IMR-90 (cell line): Measurements from ENCODE around the gene CP. TPM values are rescaled to one million over a fixed set of nuclear protein-coding genes. Genes with fewer than 3 reads are reported as not detected.

Experiments used
- ATAC-seq: fragments of 200-7000 bp; cut with Tn5 transposase; 2 replicates; pipeline ENCODE4 v1.9.1; 2020; ENCODE audit warnings: low read depth, mild to moderate bottlenecking, moderate library complexity
- BruUV-seq: library from RNA; stranded (reverse); fragments of 400-500 nt; replicated peaks from 2 replicates; lab custom pipeline; 2021; lab: Mats Ljungman, UMichigan
- CTCF ChIA-PET: fragments of 300-600 bp; formaldehyde crosslinking; extraction: SDS; loops from one replicate; lab custom pipeline; 2021; ENCODE audit warnings: antibody characterized with exemption; lab: Yijun Ruan, JAX
- POLR2A ChIA-PET: fragments of 300-600 bp; sonication (Branson Sonifier 250); formaldehyde crosslinking; loops from one replicate; lab custom pipeline; 2022; ENCODE audit warnings: antibody characterized with exemption; ENCODE audit not compliant: unreplicated experiment; lab: Charles Lee
- DNase-seq: peaks from one replicate; pipeline ENCODE4 v3.0.0; 2013
- H2AFZ ChIP-seq: replicated peaks from 2 replicates; pipeline ENCODE3; 2013; ENCODE audit warnings: low read length, mild to moderate bottlenecking; ENCODE audit not compliant: poor library complexity
- H2AK5ac ChIP-seq: 2 replicates; pipeline ENCODE4 v1.6.1; 2013; ENCODE audit warnings: low read depth, low read length, inconsistent platforms
- H2AK9ac ChIP-seq: replicated peaks from 2 replicates; pipeline ENCODE3; 2013; ENCODE audit warnings: mild to moderate bottlenecking, low read depth, low read length, moderate library complexity; ENCODE audit not compliant: poor library complexity
- H2BK120ac ChIP-seq: 2 replicates; pipeline ENCODE4 v1.6.1; 2013; ENCODE audit warnings: low read depth, low read length, inconsistent platforms
- H2BK15ac ChIP-seq: 3 replicates; pipeline ENCODE4 v1.6.1; 2013; ENCODE audit warnings: low read depth, low read length, inconsistent platforms
- H2BK20ac ChIP-seq: 2 replicates; pipeline ENCODE4 v1.6.1; 2013; ENCODE audit warnings: low read depth, mild to moderate bottlenecking, inconsistent platforms, low read length, moderate library complexity
- H2BK5ac ChIP-seq: 2 replicates; pipeline ENCODE4 v1.6.1; 2013; ENCODE audit warnings: mild to moderate bottlenecking, low read depth, low read length, inconsistent platforms; ENCODE audit not compliant: poor library complexity, severe bottlenecking
- H3K14ac ChIP-seq: replicated peaks from 2 replicates; pipeline ENCODE4 v1.6.1; 2013; ENCODE audit warnings: low read depth, low read length, inconsistent platforms
- H3K18ac ChIP-seq: 2 replicates; pipeline ENCODE4 v1.6.1; 2013; ENCODE audit warnings: low read depth, low read length, control low read depth
- H3K23ac ChIP-seq: 2 replicates; pipeline ENCODE4 v1.6.1; 2013; ENCODE audit warnings: low read depth, low read length, inconsistent platforms
- H3K27ac ChIP-seq: 2 replicates; pipeline ENCODE4 v1.5.1; 2013; ENCODE audit warnings: mild to moderate bottlenecking, control low read depth, low read length; ENCODE audit not compliant: insufficient read depth
- H3K27me3 ChIP-seq: 2 replicates; pipeline ENCODE4 v1.6.1; 2013; ENCODE audit warnings: low read length; ENCODE audit not compliant: control insufficient read depth, insufficient read depth
- H3K36me3 ChIP-seq: 2 replicates; pipeline ENCODE4 v1.6.1; 2013; ENCODE audit warnings: low read length, mixed read lengths; ENCODE audit not compliant: control insufficient read depth, insufficient read depth
- H3K4ac ChIP-seq: 2 replicates; pipeline ENCODE4 v1.6.1; 2013; ENCODE audit warnings: low read depth, low read length, inconsistent platforms
- H3K4me1 ChIP-seq: 2 replicates; pipeline ENCODE4 v1.6.1; 2013; ENCODE audit warnings: low read length, mixed read lengths; ENCODE audit not compliant: control insufficient read depth, insufficient read depth
- H3K4me2 ChIP-seq: 2 replicates; pipeline ENCODE4 v1.6.1; 2013; ENCODE audit warnings: low read depth, mild to moderate bottlenecking, control low read depth, low read length, moderate library complexity
- H3K4me3 ChIP-seq: 2 replicates; pipeline ENCODE4 v1.5.1; 2013; ENCODE audit warnings: low read depth, mild to moderate bottlenecking, control low read depth, low read length, moderate library complexity; ENCODE audit not compliant: insufficient read depth
- H3K56ac ChIP-seq: 2 replicates; pipeline ENCODE4 v1.6.1; 2013; ENCODE audit warnings: low read length, inconsistent platforms; ENCODE audit not compliant: insufficient read depth; ENCODE audit errors: extremely low read depth
- H3K79me1 ChIP-seq, 2 experiments: 2 replicates each; pipeline ENCODE4 v1.6.1; 2013; ENCODE audit warnings: low read length in 2 of 2, inconsistent platforms in 1 of 2, low read depth in 1 of 2
- H3K9ac ChIP-seq: 2 replicates; pipeline ENCODE4 v1.6.1; 2013; ENCODE audit warnings: low read depth, low read length, control low read depth
- H3K9me1 ChIP-seq: 2 replicates; pipeline ENCODE4 v1.6.1; 2013; ENCODE audit warnings: low read length, inconsistent platforms; ENCODE audit not compliant: insufficient read depth
- H3K9me3 ChIP-seq: 2 replicates; pipeline ENCODE4 v1.6.1; 2013; ENCODE audit warnings: low read length; ENCODE audit not compliant: control insufficient read depth, insufficient read depth
- H4K20me1 ChIP-seq: 2 replicates; pipeline ENCODE4 v1.6.1; 2013; ENCODE audit warnings: low read length, inconsistent platforms; ENCODE audit not compliant: insufficient read depth
- H4K5ac ChIP-seq: 2 replicates; pipeline ENCODE4 v1.6.1; 2013; ENCODE audit warnings: mild to moderate bottlenecking, low read depth, low read length, control low read depth
- H4K8ac ChIP-seq, 2 experiments: 2 replicates each; pipeline ENCODE4 v1.6.1; 2013; ENCODE audit warnings: low read depth in 2 of 2, low read length in 2 of 2, control low read depth in 1 of 2, inconsistent platforms in 1 of 2
- H4K91ac ChIP-seq: 2 replicates; pipeline ENCODE4 v1.6.1; 2013; ENCODE audit warnings: low read depth, low read length, inconsistent platforms; ENCODE audit not compliant: insufficient read depth
- BHLHE40 ChIP-seq: fragments of 150-350 bp; IDR thresholded peaks from 2 replicates; pipeline ENCODE4 v1.6.1; 2016; ENCODE audit warnings: mild to moderate bottlenecking, low read depth, low read length
- CEBPB ChIP-seq: IDR thresholded peaks from 2 replicates; pipeline ENCODE4 v1.6.1; 2012; ENCODE audit warnings: low read depth, low read length, improper control_type of control experiment
- CHD1 ChIP-seq: IDR thresholded peaks from 2 replicates; pipeline ENCODE4 v1.6.1; 2012; ENCODE audit warnings: low read depth, low read length, improper control_type of control experiment
- ELK1 ChIP-seq: fragments of 150-350 bp; IDR thresholded peaks from 2 replicates; pipeline ENCODE4 v1.6.1; 2016; ENCODE audit warnings: low read depth, mild to moderate bottlenecking, low read length, moderate library complexity, borderline replicate concordance
- FOS ChIP-seq: fragments of 150-350 bp; IDR thresholded peaks from 2 replicates; pipeline ENCODE4 v1.6.1; 2016; ENCODE audit warnings: low read depth, low read length
- MAFK ChIP-seq: IDR thresholded peaks from 2 replicates; pipeline ENCODE4 v1.6.1; 2012; ENCODE audit warnings: low read depth, low read length, improper control_type of control experiment
- MAZ ChIP-seq: IDR thresholded peaks from 2 replicates; pipeline ENCODE4 v1.6.1; 2012; ENCODE audit warnings: low read depth, mild to moderate bottlenecking, low read length, improper control_type of control experiment, moderate library complexity, borderline replicate concordance
- MXI1 ChIP-seq: IDR thresholded peaks from 2 replicates; pipeline ENCODE4 v1.6.1; 2012; ENCODE audit warnings: low read depth, mild to moderate bottlenecking, low read length, moderate library complexity, borderline replicate concordance
- NFE2L2 ChIP-seq: fragments of 150-350 bp; IDR thresholded peaks from 2 replicates; pipeline ENCODE4 v1.6.1; 2016; ENCODE audit warnings: low read depth, mild to moderate bottlenecking, low read length
- POLR2A ChIP-seq: IDR thresholded peaks from 2 replicates; pipeline ENCODE4 v1.6.1; 2012; ENCODE audit warnings: mild to moderate bottlenecking, low read depth, low read length
- RAD21 ChIP-seq: IDR thresholded peaks from 2 replicates; pipeline ENCODE4 v1.6.1; 2012; ENCODE audit warnings: low read length, improper control_type of control experiment
- RCOR1 ChIP-seq: IDR thresholded peaks from 2 replicates; pipeline ENCODE4 v1.6.1; 2012; ENCODE audit warnings: mild to moderate bottlenecking, low read length, improper control_type of control experiment; ENCODE audit not compliant: insufficient replicate concordance
- SMC3 ChIP-seq: fragments of 150-350 bp; IDR thresholded peaks from 2 replicates; pipeline ENCODE4 v1.6.1; 2016; ENCODE audit warnings: low read depth, mild to moderate bottlenecking, antibody characterized with exemption, low read length, moderate library complexity
- WGBS, 2 experiments: methylation state at CpG; one replicate each; pipeline versions ENCODE4 v1.1.5 to v1.1.7; 2013; ENCODE audit warnings: missing lambda C conversion rate in 2 of 2; ENCODE audit not compliant: insufficient read length in 1 of 2; ENCODE audit errors: extremely low coverage in 2 of 2; 5-methylcytosine and 5-hydroxymethylcytosine counted together
- dilution Hi-C: fragments of 300-500 bp; cut with HindIII; formaldehyde crosslinking; loops from one replicate; pipeline ENCODE4 v1.14.3; 2018; ENCODE audit warnings: low sequenced_read_pairs; ENCODE audit not compliant: unreplicated experiment
- in situ Hi-C: fragments of 300-500 bp; cut with MboI; formaldehyde crosslinking; loops from 3 replicates; pipeline ENCODE4 v1.14.3; 2019; ENCODE audit warnings: low sequenced_read_pairs, inconsistent platforms, mixed read lengths
- intact Hi-C: fragments of 100-400 bp; cut with micrococcal nuclease; formaldehyde crosslinking; loops from 2 replicates; pipeline ENCODE4 v1.10.0; 2022
- polyA plus RNA-seq, 3 experiments: library from polyadenylated mRNA; depleted of rRNA; stranded (reverse); fragments of >200 nt; gene quantifications; 2 replicates each; pipeline ENCODE4 v1.2.3, GENCODE V29; 2012; ENCODE audit warnings: low replicate concordance in 1 of 3
- total RNA-seq: library from RNA; depleted of rRNA; stranded (reverse); fragments of >200 nt; gene quantifications from 2 replicates; pipeline ENCODE4 v1.2.3, GENCODE V29; 2012

CP gene
- total and polyA plus RNA-seq, 2 of the 4 experiments (the other 2 are of a cell fraction) = not detected

GRCh38 chr3:149204390-149204991, 17.1 kb downstream of the CP start:
- H3K4me1 ChIP-seq = peaks cover 2% of the 10 kb centered on the region
- H3K79me1 ChIP-seq = no peaks in the 10 kb centered on the region
- H3K27me3 ChIP-seq = no peaks in the 10 kb centered on the region
- no peaks in the 10 kb centered on the region for H3K9me3 ChIP-seq
- no peaks in the 10 kb centered on the region for H3K36me3 ChIP-seq
- no TSS peak for BruUV-seq
- intact Hi-C loops = no loop called here
- WGBS, 2 experiments = no CpG with 5 or more reads among the region's 3 CpGs
- no peak overlapping the region for H3K18ac ChIP-seq
- H3K14ac ChIP-seq = no peak overlapping the region
- no peak overlapping the region for H2AFZ ChIP-seq
- no peak overlapping the region for H2BK120ac ChIP-seq
- no peak overlapping the region for H3K4me3 ChIP-seq
- ATAC-seq = no peak
- no peak overlapping the region for H2AK5ac ChIP-seq
- H3K27ac ChIP-seq = no peak overlapping the region
- no peak overlapping the region for H2BK20ac ChIP-seq
- H3K56ac ChIP-seq = no peak overlapping the region
- H4K91ac ChIP-seq = no peak overlapping the region
- no peak overlapping the region for H2BK15ac ChIP-seq
- POLR2A ChIA-PET = no interaction called here
- H4K20me1 ChIP-seq = no peaks in the 10 kb centered on the region
- H3K4me2 ChIP-seq = no peak overlapping the region
- 0 out of 2 replicates have a peak, but pooled peaks cover 2% of the 10 kb centered on the region for H3K9me1 ChIP-seq
- dilution Hi-C loops = no loop called here
- H2BK5ac ChIP-seq = no peak overlapping the region
- TF ChIP-seq POLR2A (no peak), CHD1 (no peak), MXI1 (no peak), MAZ (no peak), RAD21 (no peak), NFE2L2 (no peak), MAFK (no peak), CEBPB (no peak), SMC3 (no peak), FOS (no peak), BHLHE40 (no peak), ELK1 (no peak), RCOR1 (no peak)
- DNase-seq = no peak
- no peak overlapping the region for H4K8ac ChIP-seq
- H3K9ac ChIP-seq = no peak overlapping the region
- H4K5ac ChIP-seq = no peak overlapping the region
- no peak overlapping the region for H2AK9ac ChIP-seq
- H3K23ac ChIP-seq = no peak overlapping the region
- no peak overlapping the region for H3K4ac ChIP-seq
- CTCF ChIA-PET = no interaction called here
- in situ Hi-C loops = no loop called here
